Gastroesophageal sphincter (tissue), 4 donors: ENCODE results near the gene ST6GALNAC1. TPM values are rescaled to one million over a fixed set of nuclear protein-coding genes. Genes with fewer than 3 reads are reported as not detected.

ENCODE experiments used
- ATAC-seq: fragments of 150-250 bp; one replicate; pipeline ENCODE4 v1.9.1; 2016; ENCODE audit warnings: mild to moderate bottlenecking, moderate library complexity
- H3K27ac ChIP-seq, 4 donors: fragments of 200-600 bp; sonication (generic) in 3 of 4; 1 replicate in 3 of 4; 2 replicates in 1 of 4; pipeline ENCODE4 v1.5.1; 2016 to 2019
- H3K27me3 ChIP-seq: fragments of 200-600 bp; sonication (generic); one replicate; pipeline ENCODE4 v1.5.1; 2019
- H3K36me3 ChIP-seq, 2 donors: fragments of 200-600 bp; sonication (generic); one replicate each; pipeline ENCODE4 v1.5.1; 2019; ENCODE audit warnings: control low read depth in 1 of 2
- H3K4me1 ChIP-seq, 3 donors: fragments of 200-600 bp; sonication (generic); 1 replicate in 2 of 3; 2 replicates in 1 of 3; pipeline ENCODE4 v1.5.1; 2016 to 2019; ENCODE audit warnings: control low read depth in 2 of 3
- H3K4me3 ChIP-seq, 2 donors: fragments of 200-600 bp; sonication (generic); one replicate each; pipeline ENCODE4 v1.5.1; 2019; ENCODE audit warnings: mild to moderate bottlenecking in 1 of 2, moderate library complexity in 1 of 2
- H3K9me3 ChIP-seq, 3 donors: fragments of 200-600 bp; sonication (generic); one replicate each; pipeline ENCODE4 v1.5.1; 2017 to 2019; ENCODE audit warnings: control low read depth in 2 of 3
- EP300 ChIP-seq: sonication (generic); formaldehyde crosslinking; IDR thresholded peaks from one replicate; pipeline ENCODE4 v1.6.1; 2017; ENCODE audit warnings: antibody characterized with exemption, mild to moderate bottlenecking
- POLR2A ChIP-seq, 2 donors: fragments of 450-650 bp; IDR thresholded peaks; one replicate each; pipeline ENCODE4 v1.6.1; 2017; ENCODE audit warnings: antibody characterized with exemption in 2 of 2, mild to moderate bottlenecking in 2 of 2, moderate library complexity in 1 of 2
- POLR2AphosphoS5 ChIP-seq: sonication (generic); formaldehyde crosslinking; IDR thresholded peaks from one replicate; pipeline ENCODE4 v1.6.1; 2017; ENCODE audit warnings: antibody characterized with exemption
- WGBS, 2 donors: methylation state at CpG; one replicate each; pipeline ENCODE4 v1.1.5; 2018; ENCODE audit warnings: low coverage in 1 of 2; 5-methylcytosine and 5-hydroxymethylcytosine counted together
- total RNA-seq, 4 donors: library from RNA; depleted of rRNA; stranded (reverse); fragments of >200 nt; gene quantifications; one replicate each; pipeline ENCODE4 v1.1.0, GENCODE V29; 2016
- TF ChIP-seq, protein P1 (sequence below), 4 experiments: fragments of 200-600 bp in 2 of 4; fragments of 450-650 bp in 2 of 4; sonication (generic) in 1 of 4; IDR thresholded peaks; one replicate each; pipeline ENCODE4 v1.5.1; 2017 to 2019; ENCODE audit warnings: antibody characterized with exemption in 4 of 4, mild to moderate bottlenecking in 2 of 4, moderate library complexity in 2 of 4

Gene ST6GALNAC1
- total RNA-seq, 4 donors from 2014 or later: 0.47 to 9.6 (median 3.7) TPM

DNA sequence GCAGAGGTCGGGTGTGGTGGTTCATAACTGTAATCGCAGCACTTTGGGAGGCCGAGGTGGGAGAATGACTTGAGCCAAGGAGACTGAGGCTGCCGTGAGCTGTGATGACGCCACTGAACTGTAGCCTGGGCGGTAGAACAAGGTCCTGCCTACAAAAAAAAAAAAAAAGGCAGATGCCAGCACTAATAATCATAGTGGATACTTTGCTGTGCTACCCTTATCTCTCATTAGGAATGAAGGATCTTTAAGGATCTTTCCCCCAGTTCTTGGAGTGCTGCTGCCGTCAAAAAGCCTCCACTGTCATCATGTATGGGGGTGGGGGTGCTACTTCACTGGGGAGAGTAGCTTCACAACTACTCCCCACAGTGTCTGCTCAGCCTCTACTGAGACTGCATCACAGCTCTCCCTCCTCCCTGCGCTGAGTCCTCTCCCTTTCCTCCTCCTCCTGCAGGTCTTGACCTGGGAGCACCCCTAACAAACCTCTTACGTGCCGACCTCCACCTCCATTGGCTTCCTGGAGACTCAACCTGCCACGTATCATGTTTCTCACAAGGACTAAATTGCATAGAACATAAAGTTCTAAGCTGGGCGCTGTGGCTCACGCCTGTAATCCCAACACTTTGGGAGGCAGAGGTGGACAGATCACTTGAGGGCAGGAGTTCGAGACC lies 24.4 kb upstream of the ST6GALNAC1 start:
- Histone ChIP-seq H3K36me3 (no peaks in the 10 kb centered on the region), H3K27ac (no peak overlapping the region), H3K9me3 (no peaks in the 10 kb centered on the region), H3K27me3 (peaks cover 12% of the 10 kb centered on the region), H3K4me1 (peaks cover 2 to 22% (median 4%) of the 10 kb centered on the region in 3 donors), H3K4me3 (no peak overlapping the region)
- WGBS, 2 donors: 60 to 83% methylated on average over 7 to 9 of the region's 14 CpGs
- TF ChIP-seq POLR2A (IDR thresholded peaks at IDR 0.05) (no peak), POLR2AphosphoS5 (no peak), EP300 (no peak)
- TF ChIP-seq, protein P1, sequence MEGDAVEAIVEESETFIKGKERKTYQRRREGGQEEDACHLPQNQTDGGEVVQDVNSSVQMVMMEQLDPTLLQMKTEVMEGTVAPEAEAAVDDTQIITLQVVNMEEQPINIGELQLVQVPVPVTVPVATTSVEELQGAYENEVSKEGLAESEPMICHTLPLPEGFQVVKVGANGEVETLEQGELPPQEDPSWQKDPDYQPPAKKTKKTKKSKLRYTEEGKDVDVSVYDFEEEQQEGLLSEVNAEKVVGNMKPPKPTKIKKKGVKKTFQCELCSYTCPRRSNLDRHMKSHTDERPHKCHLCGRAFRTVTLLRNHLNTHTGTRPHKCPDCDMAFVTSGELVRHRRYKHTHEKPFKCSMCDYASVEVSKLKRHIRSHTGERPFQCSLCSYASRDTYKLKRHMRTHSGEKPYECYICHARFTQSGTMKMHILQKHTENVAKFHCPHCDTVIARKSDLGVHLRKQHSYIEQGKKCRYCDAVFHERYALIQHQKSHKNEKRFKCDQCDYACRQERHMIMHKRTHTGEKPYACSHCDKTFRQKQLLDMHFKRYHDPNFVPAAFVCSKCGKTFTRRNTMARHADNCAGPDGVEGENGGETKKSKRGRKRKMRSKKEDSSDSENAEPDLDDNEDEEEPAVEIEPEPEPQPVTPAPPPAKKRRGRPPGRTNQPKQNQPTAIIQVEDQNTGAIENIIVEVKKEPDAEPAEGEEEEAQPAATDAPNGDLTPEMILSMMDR (IDR thresholded peaks at IDR 0.05): no peak
- ATAC-seq: no peak

DNA sequence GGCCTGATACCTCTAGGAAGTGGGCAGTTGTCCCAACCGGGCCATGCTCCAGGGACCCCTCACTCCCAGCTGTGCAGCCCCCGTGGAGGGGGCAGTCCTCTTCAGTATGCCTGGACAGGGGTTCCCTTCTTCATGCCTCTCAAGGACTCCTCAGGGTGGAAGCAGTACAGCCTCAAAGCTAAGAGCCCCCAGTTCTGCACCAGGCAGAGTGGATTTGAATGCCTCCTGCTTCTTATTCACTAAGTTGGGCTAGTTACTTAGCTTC lies 23.9 kb upstream of the ST6GALNAC1 start:
- no peak overlapping the region for H3K27ac ChIP-seq
- WGBS, 2 donors: no CpG with 5 or more reads among the region's 2 CpGs
- no peaks in the 10 kb centered on the region for H3K9me3 ChIP-seq
- H3K27me3 ChIP-seq: peaks cover 12% of the 10 kb centered on the region
- peaks cover 2 to 17% (median 3%) of the 10 kb centered on the region in 3 donors for H3K4me1 ChIP-seq
- no peaks in the 10 kb centered on the region for H3K36me3 ChIP-seq
- ATAC-seq: no peak
- TF ChIP-seq POLR2A (IDR thresholded peaks at IDR 0.05) (no peak), POLR2AphosphoS5 (no peak), EP300 (no peak)
- TF ChIP-seq, protein P1 (IDR thresholded peaks at IDR 0.05): no peak
- no peak overlapping the region for H3K4me3 ChIP-seq

DNA sequence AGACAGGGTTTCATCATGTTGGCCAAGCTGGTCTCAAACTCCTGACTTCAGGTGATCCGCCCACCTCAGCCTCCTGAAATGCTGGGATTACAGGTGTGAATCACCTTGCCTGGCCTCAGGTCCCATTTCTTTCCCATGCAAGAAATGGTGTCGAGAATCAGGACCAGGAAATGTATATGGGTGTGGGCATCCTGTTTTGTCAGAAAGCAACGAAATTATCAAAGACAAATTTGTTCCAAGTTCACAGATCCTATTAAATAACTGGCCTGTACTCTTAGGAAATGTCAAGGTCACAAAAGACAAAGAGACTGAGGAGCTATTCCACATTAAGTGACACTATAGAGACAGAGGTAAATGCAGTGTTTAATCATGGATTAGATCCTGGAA lies 17.1 kb upstream of the ST6GALNAC1 start:
- Histone ChIP-seq H3K9me3 (no peaks in the 10 kb centered on the region), H3K36me3 (no peaks in the 10 kb centered on the region), H3K27me3 (peaks cover 12% of the 10 kb centered on the region), H3K4me1 (peaks cover 0 to 3% (median 0%) of the 10 kb centered on the region in 3 donors), H3K27ac (no peak overlapping the region), H3K4me3 (no peak overlapping the region)
- TF ChIP-seq POLR2AphosphoS5 (no peak), EP300 (no peak), POLR2A (IDR thresholded peaks at IDR 0.05) (no peak)
- TF ChIP-seq, protein P1 (IDR thresholded peaks at IDR 0.05): no peak
- 28 to 49% methylated on average over 2 of the region's 3 CpGs for WGBS, 2 donors
- no peak for ATAC-seq

DNA sequence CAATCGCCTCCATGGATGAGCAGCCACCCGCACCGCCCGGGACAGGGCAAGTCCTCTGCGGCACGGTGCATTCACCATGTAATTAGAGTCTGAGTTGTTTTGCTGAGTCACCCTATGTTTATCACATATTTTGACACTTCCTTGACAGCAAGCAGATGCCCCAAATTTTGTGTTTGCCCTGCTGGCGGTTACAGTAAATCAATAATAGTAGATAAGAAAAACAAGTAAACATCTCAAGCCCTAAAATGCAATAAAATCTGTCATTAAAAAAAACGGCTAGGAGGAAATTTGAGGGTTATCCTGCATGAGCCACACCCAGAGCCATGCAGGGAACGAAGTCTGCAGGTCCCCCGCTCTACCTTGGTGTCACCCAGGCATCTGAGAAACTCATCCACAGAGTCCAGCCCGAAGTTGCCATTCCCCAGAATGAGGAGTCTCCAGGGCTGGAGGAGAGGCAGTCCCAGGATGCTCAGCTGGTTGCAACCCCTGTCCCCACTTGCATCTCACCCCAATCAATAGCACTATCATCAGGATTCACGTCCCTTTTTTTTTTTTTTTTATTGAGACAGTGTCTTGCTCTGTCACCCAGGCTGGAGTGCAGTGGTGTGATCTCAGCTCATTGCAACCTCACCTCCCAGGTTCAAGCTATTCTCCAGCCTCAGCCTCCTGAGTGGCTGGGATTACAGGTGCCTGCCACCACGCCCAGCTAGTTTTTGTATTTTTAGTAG lies 16.5 kb upstream of the ST6GALNAC1 start:
- peaks cover 0 to 3% (median 0%) of the 10 kb centered on the region in 3 donors for H3K4me1 ChIP-seq
- H3K4me3 ChIP-seq: no peak overlapping the region
- no peak for ATAC-seq
- 35 to 55% methylated on average over 4 to 6 of the region's 13 CpGs for WGBS, 2 donors
- TF ChIP-seq EP300 (no peak), POLR2AphosphoS5 (no peak), POLR2A (IDR thresholded peaks at IDR 0.05) (no peak)
- TF ChIP-seq, protein P1 (IDR thresholded peaks at IDR 0.05): no peak
- peaks cover 12% of the 10 kb centered on the region for H3K27me3 ChIP-seq
- no peak overlapping the region for H3K27ac ChIP-seq
- H3K9me3 ChIP-seq: no peaks in the 10 kb centered on the region
- H3K36me3 ChIP-seq: no peaks in the 10 kb centered on the region

DNA sequence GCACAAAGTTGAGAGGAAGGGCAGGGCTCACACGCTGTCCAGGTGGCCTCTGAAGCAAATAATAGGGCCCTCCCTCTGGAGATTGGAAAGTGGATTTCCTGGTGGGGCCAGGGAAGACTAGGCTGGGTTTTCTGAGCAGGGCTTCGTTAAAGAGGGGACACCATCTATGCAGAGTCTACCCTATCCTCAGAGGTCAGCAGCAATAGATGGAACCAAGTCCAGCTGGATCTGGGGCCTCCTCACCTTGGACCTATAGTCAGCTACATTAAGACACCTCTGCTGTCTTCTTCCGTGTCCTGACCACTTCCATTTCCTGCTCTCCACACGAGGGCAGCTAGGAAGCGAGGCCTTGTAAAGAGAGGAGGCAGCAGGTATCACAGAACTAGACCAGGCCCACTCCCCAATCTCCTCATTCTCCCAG lies 14.7 kb upstream of the ST6GALNAC1 start:
- Histone ChIP-seq H3K36me3 (no peaks in the 10 kb centered on the region), H3K9me3 (no peaks in the 10 kb centered on the region), H3K4me3 (no peak overlapping the region), H3K27ac (no peak overlapping the region), H3K4me1 (peaks cover 0 to 3% (median 0%) of the 10 kb centered on the region in 3 donors), H3K27me3 (no peaks in the 10 kb centered on the region)
- 59 to 80% methylated on average over 2 to 3 of the region's 5 CpGs for WGBS, 2 donors
- no peak for ATAC-seq
- TF ChIP-seq POLR2AphosphoS5: no peak
- TF ChIP-seq EP300: no peak
- TF ChIP-seq, protein P1 (IDR thresholded peaks at IDR 0.05): no peak
- no peak for TF ChIP-seq POLR2A (IDR thresholded peaks at IDR 0.05)
